HG03175 (cell line): Measurements from ENCODE around the gene SPATA2L.
A peak's percentile ranks its signal among the peaks of the same experiment; 100 is the strongest.

ENCODE experiments used
- ATAC-seq: cut with Tn5 transposase; IDR thresholded peaks from one replicate; pipeline ENCODE4 v1.9.1; 2021; ENCODE audit warnings: mild to moderate bottlenecking, moderate library complexity; ENCODE audit not compliant: unreplicated experiment

Gene SPATA2L

GRCh38 chr16:89701425-89702406 lies at the start of gene SPATA2L:
Gene SPATA2L (minus strand): TSS chr16:89701705. CDS start chr16:89701232, 473 bp downstream.
- ATAC-seq = peak; percentile 65

GRCh38 chr16:89749637-89750036 lies 48.1 kb upstream of the SPATA2L start:
- ATAC-seq = no peak

GRCh38 chr16:89748921-89749320 lies 47.4 kb upstream of the SPATA2L start:
- no peak for ATAC-seq

GRCh38 chr16:89748076-89748475 lies 46.6 kb upstream of the SPATA2L start:
- no peak for ATAC-seq

GRCh38 chr16:89746043-89746442 lies 44.5 kb upstream of the SPATA2L start:
- ATAC-seq = no peak

- ATAC-seq = no peak
Measured at GRCh38 chr16:89744813-89745212, 43.3 kb upstream of the SPATA2L start.

- ATAC-seq = no peak
Measured at GRCh38 chr16:89742948-89743347, 41.4 kb upstream of the SPATA2L start.

- ATAC-seq = no peak
Measured at GRCh38 chr16:89741342-89742014, 40.0 kb upstream of the SPATA2L start.

GRCh38 chr16:89739383-89739782 lies 37.9 kb upstream of the SPATA2L start:
- ATAC-seq = no peak

GRCh38 chr16:89738538-89739317 lies 37.2 kb upstream of the SPATA2L start:
- no peak for ATAC-seq

GRCh38 chr16:89738072-89738377 lies 36.5 kb upstream of the SPATA2L start:
- ATAC-seq = no peak

GRCh38 chr16:89737341-89738071 lies 36.0 kb upstream of the SPATA2L start:
- no peak for ATAC-seq

- ATAC-seq = no peak
Measured at GRCh38 chr16:89736554-89736953, 35.0 kb upstream of the SPATA2L start.

GRCh38 chr16:89733792-89734191 lies 32.3 kb upstream of the SPATA2L start:
- ATAC-seq = no peak

GRCh38 chr16:89733322-89733721 lies 31.8 kb upstream of the SPATA2L start:
- ATAC-seq = no peak

- no peak for ATAC-seq
Measured at GRCh38 chr16:89732918-89733242, 31.4 kb upstream of the SPATA2L start.

- ATAC-seq = no peak
Measured at GRCh38 chr16:89732142-89732917, 30.8 kb upstream of the SPATA2L start.

- no peak for ATAC-seq
Measured at GRCh38 chr16:89730610-89731234, 29.2 kb upstream of the SPATA2L start.

GRCh38 chr16:89729863-89730593 lies 28.5 kb upstream of the SPATA2L start:
- ATAC-seq = no peak
